HG02610 (cell line): ENCODE results near the gene TNNT1.

Experiments
- ATAC-seq: cut with Tn5 transposase; IDR thresholded peaks from one replicate; pipeline ENCODE4 v1.9.1; 2021; ENCODE audit warnings: mild to moderate bottlenecking, moderate library complexity; ENCODE audit not compliant: unreplicated experiment

The TNNT1 gene

GRCh38 chr19:55091955-55092354 is 57.1 kb downstream of the TNNT1 start:
- no peak for ATAC-seq

- no peak for ATAC-seq
These were observed 57.7 kb downstream of the TNNT1 start for GRCh38 chr19:55091126-55091910.

- ATAC-seq = no peak
These were observed 58.4 kb downstream of the TNNT1 start for GRCh38 chr19:55090564-55090963.

GRCh38 chr19:55089342-55089944 is 59.6 kb downstream of the TNNT1 start:
- no peak for ATAC-seq

GRCh38 chr19:55088543-55089341 is 60.3 kb downstream of the TNNT1 start:
- no peak for ATAC-seq

- no peak for ATAC-seq
These were observed 61.0 kb downstream of the TNNT1 start for GRCh38 chr19:55088021-55088451.

GRCh38 chr19:55087542-55087901 is 61.5 kb downstream of the TNNT1 start:
- ATAC-seq = no peak

GRCh38 chr19:55086730-55087541 is 62.1 kb downstream of the TNNT1 start:
- no peak for ATAC-seq

- no peak for ATAC-seq
These were observed 62.9 kb downstream of the TNNT1 start for GRCh38 chr19:55085923-55086715.

- no peak for ATAC-seq
These were observed 64.6 kb downstream of the TNNT1 start for GRCh38 chr19:55084416-55084815.

GRCh38 chr19:55083004-55083850 is 65.8 kb downstream of the TNNT1 start:
- no peak for ATAC-seq
